Measurements from ENCODE around the gene CDH12. TPM values are rescaled to one million over a fixed set of nuclear protein-coding genes. Genes with fewer than 3 reads are reported as not detected.

The CDH12 gene
- total and polyA plus RNA-seq, 4 donors = 0.02 to 0.33 (median 0.17) TPM; not detected in 1

- Histone ChIP-seq H3K36me3 (ENCODE audit: control insufficient read depth in 4 of 4, insufficient read depth in 3 of 4, low read depth in 1 of 4, low read length in 3 of 4) (no peaks in the 10 kb centered on the region), H3K27ac (ENCODE audit: low read depth in 1 of 2, low read length in 2 of 2) (no peak overlapping the region), H3K4me3 (ENCODE audit: low read depth in 1 of 3, low read length in 3 of 3) (no peak overlapping the region), H3K4me1 (ENCODE audit: control insufficient read depth in 4 of 4, insufficient read depth in 4 of 4, low read length in 3 of 4) (no peaks in the 10 kb centered on the region), H3K27me3 (ENCODE audit: control insufficient read depth in 4 of 4, insufficient read depth in 4 of 4, low read length in 3 of 4) (no peaks in the 10 kb centered on the region), H3K9ac (ENCODE audit: low read depth in 1 of 2, low read length in 2 of 2) (no peak overlapping the region), H3K9me3 (ENCODE audit: control insufficient read depth in 4 of 4, low read length in 3 of 4) (no peaks in the 10 kb centered on the region)
- no peak for DNase-seq (ENCODE audit: low spot score)
- WGBS = 91% methylated on average over 10 of the region's 10 CpGs
- TF ChIP-seq TAF1 (conservative IDR thresholded peaks at IDR 0.05) = no peak
- TF ChIP-seq RAD21 (IDR thresholded peaks at IDR 0.05) = no peak
- no peak for TF ChIP-seq RXRA (IDR thresholded peaks at IDR 0.05)
- no peak for TF ChIP-seq ZBTB33 (IDR thresholded peaks at IDR 0.05)
- no peak for TF ChIP-seq MAX (IDR thresholded peaks at IDR 0.05)
- no peak for TF ChIP-seq CTCF (IDR thresholded peaks at IDR 0.05; ENCODE audit: low read depth, low read length, missing input control)
- no peak for TF ChIP-seq JUND (IDR thresholded peaks at IDR 0.05)
- no peak for TF ChIP-seq ATF3 (IDR thresholded peaks at IDR 0.05)
- no peak for TF ChIP-seq NR2F2 (IDR thresholded peaks at IDR 0.05)
- no peak for TF ChIP-seq GABPA (IDR thresholded peaks at IDR 0.05 in 1 of 2, conservative IDR thresholded peaks at IDR 0.05 in 1 of 2)
- no peak for TF ChIP-seq HNF4G (IDR thresholded peaks at IDR 0.05)
Observed at GRCh38 chr5:21802100-21802499, 1051.0 kb downstream of the CDH12 start.

GRCh38 chr5:21792748-21793147 lies 1060.4 kb downstream of the CDH12 start:
- TF ChIP-seq HNF4G (IDR thresholded peaks at IDR 0.05) (no peak), FOXA1 (IDR thresholded peaks at IDR 0.05) (no peak), RAD21 (IDR thresholded peaks at IDR 0.05) (no peak), ZBTB33 (IDR thresholded peaks at IDR 0.05) (no peak), GABPA (IDR thresholded peaks at IDR 0.05 in 1 of 2, conservative IDR thresholded peaks at IDR 0.05 in 1 of 2) (no peak), REST (IDR thresholded peaks at IDR 0.05) (no peak), CTCF (IDR thresholded peaks at IDR 0.05; ENCODE audit: low read depth, low read length, missing input control) (no peak), YY1 (IDR thresholded peaks at IDR 0.05) (no peak), HNF4A (conservative IDR thresholded peaks at IDR 0.05) (no peak), FOXA2 (IDR thresholded peaks at IDR 0.05) (no peak), NR2F2 (IDR thresholded peaks at IDR 0.05) (no peak), MAX (IDR thresholded peaks at IDR 0.05) (no peak)
- H3K4me1 ChIP-seq (ENCODE audit: control insufficient read depth in 4 of 4, insufficient read depth in 4 of 4, low read length in 3 of 4) = no peaks in the 10 kb centered on the region
- peaks cover 0 to under 1% (median 0%) of the 10 kb centered on the region in 4 donors for H3K27me3 ChIP-seq (ENCODE audit: control insufficient read depth in 4 of 4, insufficient read depth in 4 of 4, low read length in 3 of 4)
- no peaks in the 10 kb centered on the region for H3K9me3 ChIP-seq (ENCODE audit: control insufficient read depth in 4 of 4, low read length in 3 of 4)
- no peak for DNase-seq (ENCODE audit: low spot score)
- no peak overlapping the region for H3K27ac ChIP-seq (ENCODE audit: low read depth in 1 of 2, low read length in 2 of 2)
- no peaks in the 10 kb centered on the region for H3K36me3 ChIP-seq (ENCODE audit: control insufficient read depth in 4 of 4, insufficient read depth in 3 of 4, low read depth in 1 of 4, low read length in 3 of 4)
- H3K4me3 ChIP-seq (ENCODE audit: low read depth in 1 of 3, low read length in 3 of 3) = no peak overlapping the region
- H3K9ac ChIP-seq (ENCODE audit: low read depth in 1 of 2, low read length in 2 of 2) = no peak overlapping the region
- WGBS = 55% methylated on average over 2 of the region's 2 CpGs
